GM18505 (cell line): Measurements from ENCODE around the gene RC3H1.
A peak's percentile ranks its signal among the peaks of the same experiment; 100 is the strongest.

ENCODE experiments used
- ATAC-seq: cut with Tn5 transposase; IDR thresholded peaks from one replicate; pipeline ENCODE4 v1.9.1; 2021; ENCODE audit not compliant: unreplicated experiment
- POLR2A ChIP-seq: IDR thresholded peaks from 4 replicates; pipeline ENCODE4 v1.6.1; 2011; ENCODE audit warnings: borderline replicate concordance; ENCODE audit not compliant: insufficient read depth, insufficient read length; ENCODE audit errors: extremely low read depth

RC3H1 gene

GRCh38 chr1:174040387-174040786 is 18.2 kb upstream of the RC3H1 start:
- ATAC-seq = no peak
- TF ChIP-seq POLR2A = no peak

- TF ChIP-seq POLR2A = no peak
- ATAC-seq = no peak
Observed at GRCh38 chr1:174039027-174039426, 16.9 kb upstream of the RC3H1 start.

GRCh38 chr1:174036798-174037197 is 14.6 kb upstream of the RC3H1 start:
- ATAC-seq = no peak
- TF ChIP-seq POLR2A = no peak

- no peak for TF ChIP-seq POLR2A
- ATAC-seq = no peak
Observed at GRCh38 chr1:174036204-174036603, 14.0 kb upstream of the RC3H1 start.

- no peak for ATAC-seq
- no peak for TF ChIP-seq POLR2A
Observed at GRCh38 chr1:174032671-174033222, 10.6 kb upstream of the RC3H1 start.

GRCh38 chr1:174031099-174031498 is 8.9 kb upstream of the RC3H1 start:
- TF ChIP-seq POLR2A = no peak
- ATAC-seq = no peak

- no peak for TF ChIP-seq POLR2A
- ATAC-seq = no peak
Observed at GRCh38 chr1:174028495-174028894, 6.3 kb upstream of the RC3H1 start.

GRCh38 chr1:174023440-174023839 is 1.3 kb upstream of the RC3H1 start:
- no peak for TF ChIP-seq POLR2A
- ATAC-seq = no peak

- ATAC-seq = no peak
- no peak for TF ChIP-seq POLR2A
Observed at GRCh38 chr1:174022976-174023277, 770 bp upstream of the RC3H1 start.

- TF ChIP-seq POLR2A = no peak
- ATAC-seq = peak; percentile 28
Observed at GRCh38 chr1:174021591-174022079, 522 bp downstream of the RC3H1 start.

GRCh38 chr1:174018565-174018964 is 3.6 kb downstream of the RC3H1 start:
- no peak for ATAC-seq
- no peak for TF ChIP-seq POLR2A

- no peak for TF ChIP-seq POLR2A
- no peak for ATAC-seq
Observed at GRCh38 chr1:174017231-174017970, 4.8 kb downstream of the RC3H1 start.

- no peak for TF ChIP-seq POLR2A
- ATAC-seq = no peak
Observed at GRCh38 chr1:174013864-174014418, 8.2 kb downstream of the RC3H1 start.

GRCh38 chr1:174008979-174009378 is 13.2 kb downstream of the RC3H1 start:
- ATAC-seq = no peak
- TF ChIP-seq POLR2A = no peak

- no peak for TF ChIP-seq POLR2A
Observed at GRCh38 chr1:174008269-174008668, 13.9 kb downstream of the RC3H1 start.

GRCh38 chr1:174007851-174008250 is 14.3 kb downstream of the RC3H1 start:
- no peak for ATAC-seq
- no peak for TF ChIP-seq POLR2A

More at GRCh38 chr1:174008269-174008668, 13.9 kb downstream of the RC3H1 start:
- ATAC-seq = no peak
